GM23338 (cell line): ENCODE data around the gene GPC6. TPM values are rescaled to one million over a fixed set of nuclear protein-coding genes. Genes with fewer than 3 reads are reported as not detected.

Experiments
- ATAC-seq: fragments of 200-7000 bp; cut with Tn5 transposase; 3 replicates; pipeline ENCODE4 v1.9.1; 2020
- DNase-seq: peaks from one replicate; pipeline ENCODE4 v3.0.0-alpha.2; 2015; ENCODE audit warnings: low spot score
- H2AFZ ChIP-seq: fragments of 200-600 bp; sonication (generic); 2 replicates; pipeline ENCODE4 v1.8.0; 2016; ENCODE audit warnings: antibody characterized with exemption, mild to moderate bottlenecking, moderate library complexity
- H3F3A ChIP-seq: fragments of 200-600 bp; sonication (generic); replicated peaks from 2 replicates; pipeline ENCODE4 v1.8.0; 2017; ENCODE audit warnings: antibody characterized with exemption, mixed run types, low read depth
- H3K27ac ChIP-seq: fragments of 200-600 bp; sonication (generic); 2 replicates; pipeline ENCODE4 v1.6.1; 2016; ENCODE audit warnings: low read depth
- H3K27me3 ChIP-seq: fragments of 200-600 bp; sonication (generic); 2 replicates; pipeline ENCODE4 v1.8.0; 2016; ENCODE audit warnings: mild to moderate bottlenecking, mixed run types, moderate library complexity; ENCODE audit not compliant: insufficient read depth
- H3K36me3 ChIP-seq: fragments of 200-600 bp; sonication (generic); 2 replicates; pipeline ENCODE4 v1.8.0; 2016; ENCODE audit warnings: mild to moderate bottlenecking; ENCODE audit not compliant: insufficient read depth
- H3K4me1 ChIP-seq: fragments of 200-600 bp; sonication (generic); 2 replicates; pipeline ENCODE4 v1.8.0; 2016; ENCODE audit warnings: mild to moderate bottlenecking, moderate library complexity; ENCODE audit not compliant: insufficient read depth
- H3K4me2 ChIP-seq: fragments of 200-600 bp; sonication (generic); 2 replicates; pipeline ENCODE4 v1.7.1; 2017; ENCODE audit warnings: mixed run types
- H3K4me3 ChIP-seq: fragments of 200-600 bp; sonication (generic); 2 replicates; pipeline ENCODE4 v1.6.1; 2016; ENCODE audit warnings: mixed run types
- H3K79me2 ChIP-seq: fragments of 200-600 bp; sonication (generic); replicated peaks from 2 replicates; pipeline ENCODE4 v1.8.0; 2017; ENCODE audit warnings: mild to moderate bottlenecking; ENCODE audit not compliant: insufficient read depth
- H3K9me2 ChIP-seq: fragments of 200-600 bp; sonication (generic); 2 replicates; pipeline ENCODE4 v1.8.0; 2017; ENCODE audit not compliant: insufficient read depth
- H4K20me1 ChIP-seq: fragments of 200-600 bp; sonication (generic); replicated peaks from 2 replicates; pipeline ENCODE4 v1.8.0; 2017; ENCODE audit warnings: mild to moderate bottlenecking; ENCODE audit not compliant: insufficient read depth
- H3K27ac Mint-ChIP-seq: 2 replicates; pipeline ENCODE4 v1.8.0; 2020; ENCODE audit warnings: inconsistent platforms, mild to moderate bottlenecking, moderate library complexity, mixed read lengths
- H3K27me3 Mint-ChIP-seq: 3 replicates; pipeline ENCODE4 v1.8.0; 2022; ENCODE audit warnings: low read depth, mild to moderate bottlenecking, moderate library complexity, mixed read lengths, inconsistent platforms; ENCODE audit not compliant: insufficient read depth, poor library complexity
- H3K36me3 Mint-ChIP-seq: 3 replicates; pipeline ENCODE4 v1.8.0; 2021; ENCODE audit warnings: low read depth, mild to moderate bottlenecking, inconsistent platforms, moderate library complexity, mixed read lengths
- H3K4me1 Mint-ChIP-seq: 3 replicates; pipeline ENCODE4 v1.8.0; 2020; ENCODE audit warnings: mild to moderate bottlenecking, inconsistent platforms, mixed read lengths
- H3K4me3 Mint-ChIP-seq: 3 replicates; pipeline ENCODE4 v1.8.0; 2021; ENCODE audit warnings: moderate library complexity, mild to moderate bottlenecking, inconsistent platforms, mixed read lengths
- H3K9me3 Mint-ChIP-seq: 3 replicates; pipeline ENCODE4 v1.8.0; 2020; ENCODE audit warnings: moderate library complexity, mild to moderate bottlenecking, inconsistent platforms, mixed read lengths
- CREB1 ChIP-seq: fragments of 250-450 bp; sonication (Bioruptor Pico); IDR thresholded peaks from 2 replicates; pipeline ENCODE4 v1.5.0; 2020; ENCODE audit warnings: low read depth, mild to moderate bottlenecking, moderate library complexity
- CTCF ChIP-seq, 2 experiments: fragments of 200-600 bp in 1 of 2; sonication (generic) in 1 of 2; conservative IDR thresholded peaks; 2 replicates each; pipeline versions ENCODE4 v1.5.1 to v1.6.1; 2016 to 2017; ENCODE audit warnings: antibody characterized with exemption in 2 of 2, low read depth in 2 of 2, mild to moderate bottlenecking in 2 of 2, moderate library complexity in 1 of 2
- ETS1 ChIP-seq: IDR thresholded peaks from 2 replicates; pipeline ENCODE4 v1.6.1; 2016; ENCODE audit warnings: antibody characterized with exemption
- EZH2 ChIP-seq: fragments of 200-600 bp; sonication (generic); IDR thresholded peaks from one replicate; pipeline ENCODE4 v1.8.0; 2017; ENCODE audit warnings: antibody characterized with exemption, mild to moderate bottlenecking, low read depth; ENCODE audit not compliant: unreplicated experiment
- EZH2phosphoT487 ChIP-seq: fragments of 200-600 bp; sonication (generic); IDR thresholded peaks from one replicate; pipeline ENCODE4 v1.8.1; 2018; ENCODE audit warnings: antibody characterized with exemption; ENCODE audit not compliant: unreplicated experiment
- JUNB ChIP-seq: IDR thresholded peaks from one replicate; pipeline ENCODE4 v1.6.1; 2016; ENCODE audit warnings: antibody characterized with exemption; ENCODE audit not compliant: unreplicated experiment
- NANOG ChIP-seq: IDR thresholded peaks from 2 replicates; pipeline ENCODE4 v1.6.1; 2016; ENCODE audit warnings: antibody characterized with exemption, borderline replicate concordance
- POLR2AphosphoS5 ChIP-seq: IDR thresholded peaks from 2 replicates; pipeline ENCODE4 v1.6.1; 2016; ENCODE audit warnings: antibody characterized with exemption, low read depth
- REST ChIP-seq: IDR thresholded peaks from one replicate; pipeline ENCODE4 v1.6.1; 2018; ENCODE audit warnings: antibody characterized with exemption; ENCODE audit not compliant: unreplicated experiment
- STAT1 ChIP-seq: IDR thresholded peaks from one replicate; pipeline ENCODE4 v1.6.1; 2016; ENCODE audit warnings: antibody characterized with exemption; ENCODE audit not compliant: unreplicated experiment
- ZNF114 ChIP-seq: fragments of 250-450 bp; sonication (Bioruptor Pico); IDR thresholded peaks from 2 replicates; pipeline ENCODE4 v1.5.0; 2020; ENCODE audit warnings: mild to moderate bottlenecking, moderate library complexity
- ZNF331 ChIP-seq: fragments of 250-450 bp; sonication (Bioruptor Pico); IDR thresholded peaks from 2 replicates; pipeline ENCODE4 v1.5.0; 2020; ENCODE audit warnings: low read depth, mild to moderate bottlenecking, moderate library complexity
- ZNF462 ChIP-seq: fragments of 250-450 bp; sonication (Bioruptor Pico); IDR thresholded peaks from 2 replicates; pipeline ENCODE4 v1.5.0; 2020; ENCODE audit warnings: mild to moderate bottlenecking, moderate library complexity
- polyA plus RNA-seq: library from polyadenylated mRNA; unstranded; fragments of >200 nt; fragmentation: Nextera tagmentation; extraction: Ambion mirVana; gene quantifications from 2 replicates; pipeline ENCODE4 v1.2.1, GENCODE V29; 2016
- total RNA-seq: library from RNA; depleted of rRNA; stranded (reverse); fragments of >200 nt; shearing (Covaris generic); gene quantifications from 2 replicates; pipeline ENCODE4 v1.2.3, GENCODE V29; 2014

The GPC6 gene
- total and polyA plus RNA-seq, 2 experiments from 2014 or later: 6.4 to 28.6 TPM

- Histone ChIP-seq H2AFZ (no peak overlapping the region), H3K27me3 (no peaks in the 10 kb centered on the region), H3K36me3 (no peaks in the 10 kb centered on the region), H3K79me2 (peaks cover 57% of the 10 kb centered on the region), H3K4me3 (no peak overlapping the region), H3K4me1 (peaks cover 23% of the 10 kb centered on the region; the same call in 1 of the 2 replicates), H3K27ac (no peak overlapping the region), H3K4me2 (no peak overlapping the region), H3K9me2 (no peaks in the 10 kb centered on the region), H3F3A (no peaks in the 10 kb centered on the region), H4K20me1 (no peaks in the 10 kb centered on the region)
- H3K27ac Mint-ChIP-seq: no peak overlapping the region
- TF ChIP-seq POLR2AphosphoS5 (no peak), ETS1 (no peak), JUNB (no peak), CREB1 (no peak), CTCF (conservative IDR thresholded peaks at IDR 0.05; ENCODE audit: low read depth in 2 of 2) (no peak), ZNF331 (CRISPR knock-in tag) (no peak), EZH2phosphoT487 (no peak), STAT1 (no peak), NANOG (no peak), EZH2 (no peak), ZNF462 (no peak), REST (no peak), ZNF114 (CRISPR knock-in tag) (no peak)
- H3K36me3 Mint-ChIP-seq: no peaks in the 10 kb centered on the region; the same call in 2 of the 3 replicates
- no peaks in the 10 kb centered on the region for H3K9me3 Mint-ChIP-seq
- ATAC-seq: no peak
- H3K4me1 Mint-ChIP-seq: peaks cover 32% of the 10 kb centered on the region
- DNase-seq: no peak
- no peaks in the 10 kb centered on the region for H3K27me3 Mint-ChIP-seq
- H3K4me3 Mint-ChIP-seq: no peak overlapping the region
These were observed 30.4 kb downstream of the GPC6 start for GRCh38 chr13:93256998-93257397.
